Middle frontal gyrus (tissue), 1 donor: ENCODE results near the gene VCX2.
"Not testable (repeated sequence)": the region's sequence is repeated elsewhere in the genome, so short reads cannot be mapped to it uniquely, and the experiment has no call there.

Source experiments
- DNase-seq: peaks from one replicate; pipeline ENCODE4 v3.0.0-alpha.2; 2015; ENCODE audit warnings: low spot score; ENCODE audit errors: extremely low spot score

Gene VCX2

GRCh38 chrX:8122538-8122937, 48.5 kb downstream of the VCX2 start:
- no peak for DNase-seq

- not testable (repeated sequence) for DNase-seq
Observed at GRCh38 chrX:8121391-8121790, 49.7 kb downstream of the VCX2 start.
